CD4-positive, alpha-beta T cell treated with Interleukin-2 at 100 ng/mL for 4 hours (primary cell): ENCODE measurements around the gene HOXC12.

ENCODE experiments used
- DNase-seq: peaks from one replicate; pipeline ENCODE4 v3.0.0-alpha.2; 2020; ENCODE audit warnings: low spot score

Gene HOXC12

GRCh38 chr12:54008260-54008552 lies 53.5 kb downstream of the HOXC12 start:
- no peak for DNase-seq
